ENCODE data around the gene LMX1B.
"Not testable (repeated sequence)": the region's sequence is repeated elsewhere in the genome, so short reads cannot be mapped to it uniquely, and the experiment has no call there.

Gene LMX1B

DNA sequence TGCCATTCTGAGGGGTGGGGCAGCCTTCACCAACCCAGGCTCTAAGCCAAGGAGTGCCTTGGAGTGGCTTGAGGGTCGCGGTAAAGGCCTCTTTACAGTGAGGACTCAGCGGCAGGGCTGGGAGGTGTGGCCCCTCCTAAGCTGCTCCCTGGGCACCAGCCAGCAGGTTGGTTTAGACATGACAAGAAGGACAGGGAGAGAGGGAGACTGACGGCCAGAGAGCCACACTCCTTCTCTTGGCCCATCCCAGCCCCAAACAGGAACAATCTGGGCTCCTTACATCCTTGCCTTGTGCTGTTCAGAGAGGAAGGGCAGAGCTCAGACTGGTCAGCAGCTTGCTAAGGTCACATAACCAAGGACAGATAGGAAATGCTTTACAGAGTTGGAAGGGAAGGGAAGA is 94.5 kb downstream of the LMX1B start:
- Histone ChIP-seq H3K36me3 (no peaks in the 10 kb centered on the region), H3K9me3 (no peaks in the 10 kb centered on the region), H3K4me1 (ENCODE audit: control insufficient read depth in 1 of 2, insufficient read depth in 1 of 2, low read depth in 1 of 2, low read length in 1 of 2) (peaks cover 3 to 4% of the 10 kb centered on the region in 2 experiments), H3K4me3 (ENCODE audit: low read depth in 1 of 2, low read length in 1 of 2) (no peak overlapping the region), H3K27me3 (peaks cover 60% of the 10 kb centered on the region), H3K27ac (no peak overlapping the region)
- TF ChIP-seq, protein P1, sequence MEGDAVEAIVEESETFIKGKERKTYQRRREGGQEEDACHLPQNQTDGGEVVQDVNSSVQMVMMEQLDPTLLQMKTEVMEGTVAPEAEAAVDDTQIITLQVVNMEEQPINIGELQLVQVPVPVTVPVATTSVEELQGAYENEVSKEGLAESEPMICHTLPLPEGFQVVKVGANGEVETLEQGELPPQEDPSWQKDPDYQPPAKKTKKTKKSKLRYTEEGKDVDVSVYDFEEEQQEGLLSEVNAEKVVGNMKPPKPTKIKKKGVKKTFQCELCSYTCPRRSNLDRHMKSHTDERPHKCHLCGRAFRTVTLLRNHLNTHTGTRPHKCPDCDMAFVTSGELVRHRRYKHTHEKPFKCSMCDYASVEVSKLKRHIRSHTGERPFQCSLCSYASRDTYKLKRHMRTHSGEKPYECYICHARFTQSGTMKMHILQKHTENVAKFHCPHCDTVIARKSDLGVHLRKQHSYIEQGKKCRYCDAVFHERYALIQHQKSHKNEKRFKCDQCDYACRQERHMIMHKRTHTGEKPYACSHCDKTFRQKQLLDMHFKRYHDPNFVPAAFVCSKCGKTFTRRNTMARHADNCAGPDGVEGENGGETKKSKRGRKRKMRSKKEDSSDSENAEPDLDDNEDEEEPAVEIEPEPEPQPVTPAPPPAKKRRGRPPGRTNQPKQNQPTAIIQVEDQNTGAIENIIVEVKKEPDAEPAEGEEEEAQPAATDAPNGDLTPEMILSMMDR (IDR thresholded peaks at IDR 0.05): no peak

DNA sequence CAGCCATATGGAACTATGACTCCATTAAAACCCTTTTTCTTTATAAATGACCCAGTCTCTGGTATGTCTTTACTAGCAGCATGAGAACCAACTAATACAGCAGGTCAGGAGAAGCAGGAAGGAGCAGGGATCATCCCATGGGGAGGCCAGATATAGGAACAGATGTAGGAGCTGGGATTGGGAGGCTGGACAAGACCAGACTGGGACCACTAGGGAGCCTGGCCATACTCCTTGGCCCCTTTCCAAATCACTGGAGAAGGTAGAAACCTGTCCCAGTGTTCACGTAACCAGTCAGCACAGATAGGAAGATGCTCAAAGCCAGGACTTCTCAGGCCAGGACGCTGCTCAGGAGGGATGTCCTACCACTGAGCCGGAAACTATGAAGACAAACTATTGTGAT is 95.5 kb downstream of the LMX1B start:
- TF ChIP-seq, protein P1 (IDR thresholded peaks at IDR 0.05): no peak
- H3K27ac ChIP-seq: no peak overlapping the region
- H3K36me3 ChIP-seq: no peaks in the 10 kb centered on the region
- peaks cover 50% of the 10 kb centered on the region for H3K27me3 ChIP-seq
- H3K9me3 ChIP-seq: no peaks in the 10 kb centered on the region
- H3K4me1 ChIP-seq (ENCODE audit: control insufficient read depth in 1 of 2, insufficient read depth in 1 of 2, low read depth in 1 of 2, low read length in 1 of 2): peaks cover 3 to 4% of the 10 kb centered on the region in 2 experiments
- H3K4me3 ChIP-seq (ENCODE audit: low read depth in 1 of 2, low read length in 1 of 2): no peak overlapping the region

DNA sequence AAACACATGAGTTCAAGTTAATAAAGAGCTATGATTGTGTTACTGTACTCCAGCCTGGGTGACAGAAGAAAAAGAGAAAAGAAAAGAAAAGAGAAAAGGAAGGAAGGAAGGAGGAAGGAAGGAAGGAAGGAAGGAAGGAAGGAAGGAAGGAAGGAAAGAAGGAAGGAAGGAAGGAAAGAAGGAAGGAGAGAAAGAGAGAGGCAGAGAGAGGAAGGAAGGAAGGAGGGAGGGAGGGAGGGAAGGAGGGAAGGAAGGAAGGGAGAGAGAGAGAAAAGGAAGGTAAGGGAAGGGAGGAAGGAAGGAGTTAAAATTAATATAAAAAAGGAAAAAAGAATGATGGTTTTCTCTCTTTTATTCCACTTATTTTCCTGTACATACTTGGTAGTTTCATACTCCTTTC is 101.7 kb downstream of the LMX1B start:
- TF ChIP-seq, protein P1 (IDR thresholded peaks at IDR 0.05): no peak
- no peaks in the 10 kb centered on the region for H3K36me3 ChIP-seq

DNA sequence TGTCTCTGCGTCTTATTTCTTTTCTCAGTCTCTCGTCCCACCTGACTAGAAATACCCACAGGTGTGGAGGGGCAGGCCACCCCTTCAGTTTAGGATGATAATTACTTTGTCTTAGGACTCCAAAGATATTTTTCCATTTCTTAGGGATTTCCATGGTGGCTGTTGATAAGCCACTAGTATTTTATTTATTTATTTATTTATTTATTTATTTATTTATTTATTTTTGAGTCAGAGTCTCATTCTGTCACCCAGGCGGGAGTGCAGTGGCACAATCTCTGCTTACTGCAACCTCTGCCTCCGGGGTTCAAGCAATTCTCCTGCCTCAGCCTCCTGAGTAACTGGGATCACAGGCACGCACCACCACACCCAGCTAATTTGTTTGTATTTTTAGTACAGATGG is 103.7 kb downstream of the LMX1B start:
- H3K27me3 ChIP-seq: peaks cover 45% of the 10 kb centered on the region
- not testable (repeated sequence) for H3K36me3 ChIP-seq; H3K9me3 ChIP-seq; H3K27ac ChIP-seq; H3K4me1 ChIP-seq (ENCODE audit: control insufficient read depth in 1 of 2, insufficient read depth in 1 of 2, low read depth in 1 of 2, low read length in 1 of 2); H3K4me3 ChIP-seq (ENCODE audit: low read depth in 1 of 2, low read length in 1 of 2)

More for the DNA sequence above, 101.7 kb downstream of the LMX1B start:
- Histone ChIP-seq H3K4me3 (ENCODE audit: low read depth in 1 of 2, low read length in 1 of 2) (no peak overlapping the region), H3K27me3 (peaks cover 24% of the 10 kb centered on the region), H3K4me1 (ENCODE audit: control insufficient read depth in 1 of 2, insufficient read depth in 1 of 2, low read depth in 1 of 2, low read length in 1 of 2) (no peaks in the 10 kb centered on the region), H3K27ac (no peak overlapping the region), H3K9me3 (no peaks in the 10 kb centered on the region)

DNA sequence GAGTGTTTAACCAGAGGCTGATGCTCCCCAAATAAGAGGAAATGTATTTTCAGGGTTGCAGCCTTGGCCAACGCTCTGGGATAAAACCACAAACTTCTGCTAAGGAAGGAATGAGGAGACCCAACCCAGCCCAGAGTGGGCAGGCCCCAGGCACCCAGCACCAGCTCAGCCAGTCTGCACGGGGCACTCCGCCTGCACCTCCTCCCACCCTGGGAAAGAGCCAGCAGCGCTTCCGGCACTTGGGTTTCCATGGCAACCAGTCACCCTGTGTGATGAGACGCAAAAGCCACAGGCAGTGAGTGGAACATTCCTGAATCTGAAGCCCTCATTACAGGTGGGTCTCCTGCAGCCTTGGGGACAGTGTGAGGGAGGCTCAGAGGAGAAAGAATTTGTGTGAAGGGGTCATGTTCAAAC is 105.9 kb downstream of the LMX1B start:
- H3K4me3 ChIP-seq (ENCODE audit: low read depth in 1 of 2, low read length in 1 of 2): no peak overlapping the region
- H3K36me3 ChIP-seq: no peaks in the 10 kb centered on the region
- peaks cover 0 to 12% of the 10 kb centered on the region in 2 experiments for H3K4me1 ChIP-seq (ENCODE audit: control insufficient read depth in 1 of 2, insufficient read depth in 1 of 2, low read depth in 1 of 2, low read length in 1 of 2)
- H3K27ac ChIP-seq: no peak overlapping the region
- no peaks in the 10 kb centered on the region for H3K9me3 ChIP-seq
- H3K27me3 ChIP-seq: peaks cover 67% of the 10 kb centered on the region
- TF ChIP-seq, protein P1 (IDR thresholded peaks at IDR 0.05): no peak

DNA sequence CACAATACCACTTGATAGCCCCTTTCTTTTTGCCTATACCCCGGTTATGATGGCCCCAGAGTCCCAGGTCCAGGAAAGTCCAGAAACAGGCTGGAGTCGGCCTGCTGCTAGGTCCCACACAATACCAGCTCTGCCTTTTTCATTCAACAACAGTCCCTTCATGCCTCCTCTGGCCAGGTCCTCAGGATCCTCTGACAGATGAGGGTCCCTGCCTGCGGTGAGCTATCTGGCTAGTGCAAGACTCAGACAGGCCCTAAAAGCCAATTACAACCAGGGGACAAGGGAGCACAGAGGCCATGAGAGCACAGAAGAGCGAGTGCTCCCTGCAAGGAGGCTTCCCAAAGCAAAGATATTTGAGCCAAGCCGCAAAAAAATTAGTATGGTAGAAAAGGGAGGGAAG is 106.3 kb downstream of the LMX1B start:
- TF ChIP-seq, protein P1 (IDR thresholded peaks at IDR 0.05): no peak
- H3K9me3 ChIP-seq: no peaks in the 10 kb centered on the region
- no peak overlapping the region for H3K27ac ChIP-seq
- H3K4me1 ChIP-seq (ENCODE audit: control insufficient read depth in 1 of 2, insufficient read depth in 1 of 2, low read depth in 1 of 2, low read length in 1 of 2): peaks cover 0 to 12% of the 10 kb centered on the region in 2 experiments
- H3K4me3 ChIP-seq (ENCODE audit: low read depth in 1 of 2, low read length in 1 of 2): no peak overlapping the region
- H3K27me3 ChIP-seq: peaks cover 67% of the 10 kb centered on the region
- no peaks in the 10 kb centered on the region for H3K36me3 ChIP-seq
